ENCODE results near the gene MSRB3. TPM values are rescaled to one million over a fixed set of nuclear protein-coding genes. Genes with fewer than 3 reads are reported as not detected.

MSRB3 gene
- total and polyA plus RNA-seq, 8 donors, result 10.7 to 142 (median 27.8) TPM

GRCh38 chr12:65511912-65512311, 233.4 kb downstream of the MSRB3 start:
- no peak for DNase-seq
- H3K4me1 ChIP-seq, result peaks cover 0 to 20% (median 8%) of the 10 kb centered on the region in 4 donors
- TF ChIP-seq POLR2AphosphoS5 (IDR thresholded peaks at IDR 0.05) (no peak), EP300 (IDR thresholded peaks at IDR 0.05) (no peak), CTCF (IDR thresholded peaks at IDR 0.05) (no peak), POLR2A (IDR thresholded peaks at IDR 0.05) (no peak)
- no peak overlapping the region for H3K27ac ChIP-seq
- intact Hi-C loops (cut with DNase I; ENCODE audit: low total_unique reads), result no loop called here
- H3K36me3 ChIP-seq, result no peaks in the 10 kb centered on the region
- no peaks in the 10 kb centered on the region for H3K27me3 ChIP-seq
- H3K9me3 ChIP-seq, result no peaks in the 10 kb centered on the region
- 72 to 93% (median 88%) methylated on average over 3 of the region's 3 CpGs for WGBS, 5 donors
- H3K4me3 ChIP-seq, result no peak overlapping the region

Other genes starting within 250 kb of the MSRB3 start
- gene WIF1, start 157.4 kb upstream of the MSRB3 start, total RNA-seq, result 10 to 100 TPM in 2 of 5 donors, 1 to 10 TPM in 2, not detected in 1; 1.4 to 11.1 (median 7.1) TPM
- gene WIF1, start 157.4 kb upstream of the MSRB3 start, polyA plus RNA-seq, result under 1 TPM in 1 of 3 donors, not detected in 2; 0.10 TPM
- gene LEMD3, start 109.1 kb upstream of the MSRB3 start, total RNA-seq, result 100 to 1,000 TPM in 1 of 5 donors, 10 to 100 TPM in 4; 10.5 to 230 (median 31.2) TPM
- gene LEMD3, start 109.1 kb upstream of the MSRB3 start, polyA plus RNA-seq, result 1 to 10 TPM; 2.7 to 5.8 (median 3.9) TPM